ENCODE data around the gene LRP1B.

DNA sequence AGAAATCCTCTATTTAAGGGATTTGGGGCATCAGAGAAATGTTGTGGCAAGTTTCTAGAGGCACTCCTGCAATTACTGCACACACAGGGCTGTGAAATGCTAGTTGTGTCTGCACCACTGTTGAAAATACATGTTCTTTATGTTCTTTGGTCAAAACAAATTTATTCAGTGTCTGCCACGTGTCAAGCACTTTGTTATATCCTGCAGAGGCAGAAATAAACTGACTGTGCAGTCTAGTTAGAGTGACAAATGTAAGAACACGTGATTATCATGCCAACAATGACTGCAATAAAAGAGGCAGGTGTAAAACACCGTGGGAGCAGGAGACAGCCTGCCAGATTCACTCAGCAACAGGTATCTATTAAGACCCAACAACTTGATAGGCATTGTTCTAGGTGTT, 423.3 kb downstream of the LRP1B start:
- no peak for TF ChIP-seq EP300 (IDR thresholded peaks at IDR 0.05)
- no peak for TF ChIP-seq CTCF (IDR thresholded peaks at IDR 0.05)

Data from tibial nerve (tissue), 4 donors.